ENCODE data around the gene EDA2R.

- TF ChIP-seq, protein P1, sequence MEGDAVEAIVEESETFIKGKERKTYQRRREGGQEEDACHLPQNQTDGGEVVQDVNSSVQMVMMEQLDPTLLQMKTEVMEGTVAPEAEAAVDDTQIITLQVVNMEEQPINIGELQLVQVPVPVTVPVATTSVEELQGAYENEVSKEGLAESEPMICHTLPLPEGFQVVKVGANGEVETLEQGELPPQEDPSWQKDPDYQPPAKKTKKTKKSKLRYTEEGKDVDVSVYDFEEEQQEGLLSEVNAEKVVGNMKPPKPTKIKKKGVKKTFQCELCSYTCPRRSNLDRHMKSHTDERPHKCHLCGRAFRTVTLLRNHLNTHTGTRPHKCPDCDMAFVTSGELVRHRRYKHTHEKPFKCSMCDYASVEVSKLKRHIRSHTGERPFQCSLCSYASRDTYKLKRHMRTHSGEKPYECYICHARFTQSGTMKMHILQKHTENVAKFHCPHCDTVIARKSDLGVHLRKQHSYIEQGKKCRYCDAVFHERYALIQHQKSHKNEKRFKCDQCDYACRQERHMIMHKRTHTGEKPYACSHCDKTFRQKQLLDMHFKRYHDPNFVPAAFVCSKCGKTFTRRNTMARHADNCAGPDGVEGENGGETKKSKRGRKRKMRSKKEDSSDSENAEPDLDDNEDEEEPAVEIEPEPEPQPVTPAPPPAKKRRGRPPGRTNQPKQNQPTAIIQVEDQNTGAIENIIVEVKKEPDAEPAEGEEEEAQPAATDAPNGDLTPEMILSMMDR (optimal IDR thresholded peaks at IDR 0.05 in 1 of 3, IDR thresholded peaks at IDR 0.05 in 1 of 3, conservative IDR thresholded peaks at IDR 0.05 in 1 of 3; ENCODE audit: extremely low read depth in 1 of 3, insufficient read depth in 2 of 3, low read length in 3 of 3), result no peak
- no peak for TF ChIP-seq EZH2 (IDR thresholded peaks at IDR 0.05; ENCODE audit: low read length)
These were observed 41.6 kb upstream of the EDA2R start for GRCh38 chrX:66680451-66680850.
